ENCODE data around the gene SLC45A1.

DNA sequence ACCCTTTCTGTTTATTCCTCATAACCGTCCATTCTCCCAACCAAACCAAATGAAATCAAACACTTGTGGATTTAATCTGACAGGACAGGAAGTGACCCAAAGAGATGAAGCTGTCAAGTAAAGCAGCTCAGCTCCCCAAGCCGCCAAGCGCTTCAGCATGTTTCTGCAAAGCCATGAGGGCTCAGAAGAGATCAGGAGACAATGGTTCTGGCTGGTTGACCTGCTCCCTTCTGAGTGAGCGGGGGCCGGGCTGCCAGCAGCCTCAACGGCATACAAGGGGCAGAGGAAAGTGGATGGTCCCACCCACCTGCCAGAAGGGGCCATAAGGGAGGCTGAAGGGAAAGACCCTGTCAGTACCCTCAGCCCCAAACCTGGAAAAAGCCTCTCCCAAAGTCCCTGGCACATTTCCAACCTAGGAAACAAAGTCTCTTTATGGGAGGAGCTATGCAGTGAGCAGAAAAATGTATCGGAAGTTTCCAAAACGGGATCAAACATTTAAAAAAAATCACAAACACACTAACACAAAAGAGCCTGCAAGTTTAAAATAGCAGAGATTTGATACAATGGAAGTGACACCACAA, 45.4 kb downstream of the SLC45A1 start:
- TF ChIP-seq CTCF (IDR thresholded peaks at IDR 0.05 in 2 of 3, conservative IDR thresholded peaks at IDR 0.05 in 1 of 3; ENCODE audit: borderline replicate concordance in 1 of 3, insufficient read depth in 1 of 3, low read depth in 2 of 3, low read length in 2 of 3) (no peak), POLR2A (IDR thresholded peaks at IDR 0.05; ENCODE audit: borderline replicate concordance, extremely low read depth, insufficient read depth, insufficient read length) (no peak), EZH2 (IDR thresholded peaks at IDR 0.05) (no peak), ZFX (IDR thresholded peaks at IDR 0.05) (no peak), POLR2AphosphoS5 (IDR thresholded peaks at IDR 0.05; ENCODE audit: low read depth, low read length) (no peak), TCF7L2 (IDR thresholded peaks at IDR 0.05; ENCODE audit: borderline replicate concordance, extremely low read depth, insufficient read depth, insufficient read length) (no peak), CEBPB (IDR thresholded peaks at IDR 0.05; ENCODE audit: low read depth) (no peak), ELF1 (IDR thresholded peaks at IDR 0.05; ENCODE audit: borderline replicate concordance, low read depth) (no peak), RAD21 (IDR thresholded peaks at IDR 0.05; ENCODE audit: low read depth) (no peak), ZNF274 (IDR thresholded peaks at IDR 0.05; ENCODE audit: low read depth, low read length) (no peak)
- TF ChIP-seq, protein P1, sequence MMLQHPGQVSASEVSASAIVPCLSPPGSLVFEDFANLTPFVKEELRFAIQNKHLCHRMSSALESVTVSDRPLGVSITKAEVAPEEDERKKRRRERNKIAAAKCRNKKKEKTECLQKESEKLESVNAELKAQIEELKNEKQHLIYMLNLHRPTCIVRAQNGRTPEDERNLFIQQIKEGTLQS (IDR thresholded peaks at IDR 0.05) = no peak

Measured in HCT116 (cell line).